CD4-positive, alpha-beta T cell (primary cell): ENCODE measurements around the gene OR2B6. TPM values are rescaled to one million over a fixed set of nuclear protein-coding genes. Genes with fewer than 3 reads are reported as not detected.

Source experiments
- ATAC-seq: fragments of 200-7000 bp; cut with Tn5 transposase; one replicate; pipeline ENCODE4 v1.10.0; 2022; ENCODE audit warnings: mild to moderate bottlenecking; ENCODE audit not compliant: poor library complexity
- CTCF ChIA-PET: fragments of 350-600 bp; sonication (Branson Sonifier 250); formaldehyde crosslinking; loops from one replicate; lab custom pipeline; 2021; ENCODE audit warnings: antibody characterized with exemption, inconsistent platforms; lab: Charles Lee
- POLR2A ChIA-PET: fragments of 350-600 bp; sonication (Branson Sonifier 250); formaldehyde crosslinking; loops from one replicate; lab custom pipeline; 2021; ENCODE audit warnings: antibody characterized with exemption, inconsistent platforms; lab: Charles Lee
- DNase-seq, 14 experiments: peaks; one replicate each; pipeline ENCODE4 v3.0.0-alpha.2; 2013 to 2020; ENCODE audit warnings: mixed read lengths in 2 of 14
- H3K27ac ChIP-seq, 2 donors: one replicate each; pipeline versions ENCODE4 v1.5.1 to v1.7.0; 2013; ENCODE audit warnings: low read length in 2 of 2, low read depth in 1 of 2, mild to moderate bottlenecking in 1 of 2
- H3K27me3 ChIP-seq, 2 experiments: 1 replicate in 1 of 2; 2 replicates in 1 of 2; pipeline versions ENCODE4 v1.6.1 to v1.7.0; 2013; ENCODE audit warnings: low read length in 2 of 2, control low read depth in 1 of 2, mild to moderate bottlenecking in 1 of 2, moderate library complexity in 1 of 2; ENCODE audit not compliant: insufficient read depth in 2 of 2, control insufficient read depth in 1 of 2
- H3K36me3 ChIP-seq: one replicate; pipeline ENCODE4 v1.6.1; 2013; ENCODE audit warnings: low read length, control low read depth; ENCODE audit not compliant: insufficient read depth
- H3K4me1 ChIP-seq: one replicate; pipeline ENCODE4 v1.6.1; 2013; ENCODE audit warnings: low read length, control low read depth; ENCODE audit not compliant: insufficient read depth
- H3K4me3 ChIP-seq: one replicate; pipeline ENCODE4 v1.5.1; 2013; ENCODE audit warnings: mild to moderate bottlenecking, low read length, moderate library complexity
- H3K9me3 ChIP-seq, 2 experiments: 1 replicate in 1 of 2; 2 replicates in 1 of 2; pipeline versions ENCODE4 v1.6.1 to v1.7.0; 2013; ENCODE audit warnings: low read length in 2 of 2, mild to moderate bottlenecking in 2 of 2, control low read depth in 1 of 2, moderate library complexity in 1 of 2; ENCODE audit not compliant: control insufficient read depth in 1 of 2, insufficient read depth in 1 of 2
- H3K27ac Mint-ChIP-seq: one replicate; pipeline ENCODE4 v1.8.0; 2020; ENCODE audit warnings: mixed read lengths
- H3K27me3 Mint-ChIP-seq: one replicate; pipeline ENCODE4 v1.8.0; 2021; ENCODE audit warnings: mixed read lengths
- H3K36me3 Mint-ChIP-seq: one replicate; pipeline ENCODE4 v1.8.0; 2021; ENCODE audit warnings: low read depth, mixed read lengths
- H3K4me1 Mint-ChIP-seq: one replicate; pipeline ENCODE4 v1.8.0; 2021; ENCODE audit warnings: low read depth, mixed read lengths
- H3K4me3 Mint-ChIP-seq: one replicate; pipeline ENCODE4 v1.8.0; 2020; ENCODE audit warnings: mild to moderate bottlenecking, mixed read lengths
- H3K9me3 Mint-ChIP-seq: one replicate; pipeline ENCODE4 v1.8.0; 2020; ENCODE audit warnings: mixed read lengths
- intact Hi-C, 2 experiments: fragments of 100-400 bp; cut with DNase I in 1 of 2; cut with micrococcal nuclease in 1 of 2; formaldehyde crosslinking; loops; one replicate each; pipeline versions ENCODE4 v1.15.1 to v1.9.0; 2023 to 2025; cut with DNase I, micrococcal nuclease
- total RNA-seq, 174 experiments: library from RNA in 2 of 174; stranded (reverse) in 2 of 174; gene quantifications; one replicate each; pipeline ENCODE4 v1.2.3 and lab custom pipeline; 2021 to 2026
- TF ChIP-seq, protein P1 (sequence below): fragments of 200-600 bp; IDR thresholded peaks from one replicate; pipeline ENCODE4 v1.8.0; 2022; ENCODE audit warnings: antibody characterized with exemption, mild to moderate bottlenecking

Gene OR2B6
- total RNA-seq, 2 experiments from 2014 or later, result not detected

DNA sequence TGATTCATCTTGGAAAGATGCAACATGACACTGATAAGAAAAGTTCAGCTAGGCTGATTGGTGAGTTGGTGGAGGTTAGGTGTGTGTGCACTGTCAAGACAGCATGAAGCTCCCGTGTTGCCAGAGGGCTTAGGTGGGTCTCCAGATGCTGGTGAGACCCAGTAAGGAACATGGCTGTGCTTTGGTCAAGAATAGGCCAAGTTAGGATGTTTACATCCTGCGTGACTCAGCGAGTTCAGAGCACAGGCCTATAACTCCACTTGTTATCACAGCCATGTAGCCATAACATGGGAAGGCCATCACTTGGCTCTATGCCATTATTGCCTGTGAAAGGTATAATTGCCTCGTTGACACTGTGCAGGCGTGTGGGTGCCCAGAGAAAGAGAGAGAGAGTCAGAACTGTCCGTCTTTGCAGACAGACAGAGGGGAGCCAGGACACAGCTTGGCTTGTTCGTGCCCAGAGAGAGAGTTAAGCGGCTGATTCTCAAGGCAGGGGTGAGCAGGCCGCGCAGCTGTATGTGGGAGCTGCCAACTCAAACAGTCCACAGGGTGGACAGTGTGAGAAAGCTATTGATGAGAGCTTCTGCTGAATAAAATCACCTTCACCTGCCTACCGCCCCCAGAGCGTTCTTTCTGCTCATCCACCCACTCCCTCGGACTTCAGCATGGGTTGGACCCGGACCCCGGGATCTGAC, 43.5 kb downstream of the OR2B6 start:
- TF ChIP-seq, protein P1, sequence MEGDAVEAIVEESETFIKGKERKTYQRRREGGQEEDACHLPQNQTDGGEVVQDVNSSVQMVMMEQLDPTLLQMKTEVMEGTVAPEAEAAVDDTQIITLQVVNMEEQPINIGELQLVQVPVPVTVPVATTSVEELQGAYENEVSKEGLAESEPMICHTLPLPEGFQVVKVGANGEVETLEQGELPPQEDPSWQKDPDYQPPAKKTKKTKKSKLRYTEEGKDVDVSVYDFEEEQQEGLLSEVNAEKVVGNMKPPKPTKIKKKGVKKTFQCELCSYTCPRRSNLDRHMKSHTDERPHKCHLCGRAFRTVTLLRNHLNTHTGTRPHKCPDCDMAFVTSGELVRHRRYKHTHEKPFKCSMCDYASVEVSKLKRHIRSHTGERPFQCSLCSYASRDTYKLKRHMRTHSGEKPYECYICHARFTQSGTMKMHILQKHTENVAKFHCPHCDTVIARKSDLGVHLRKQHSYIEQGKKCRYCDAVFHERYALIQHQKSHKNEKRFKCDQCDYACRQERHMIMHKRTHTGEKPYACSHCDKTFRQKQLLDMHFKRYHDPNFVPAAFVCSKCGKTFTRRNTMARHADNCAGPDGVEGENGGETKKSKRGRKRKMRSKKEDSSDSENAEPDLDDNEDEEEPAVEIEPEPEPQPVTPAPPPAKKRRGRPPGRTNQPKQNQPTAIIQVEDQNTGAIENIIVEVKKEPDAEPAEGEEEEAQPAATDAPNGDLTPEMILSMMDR, result no peak
- POLR2A ChIA-PET, result no interaction called here
- Mint-ChIP-seq H3K36me3 (no peaks in the 10 kb centered on the region), H3K4me3 (no peak overlapping the region), H3K27me3 (peaks cover 55% of the 10 kb centered on the region), H3K4me1 (no peaks in the 10 kb centered on the region), H3K9me3 (no peaks in the 10 kb centered on the region), H3K27ac (no peak overlapping the region)
- Histone ChIP-seq H3K36me3 (no peaks in the 10 kb centered on the region), H3K4me3 (no peak overlapping the region), H3K27me3 (peaks cover 0 to 9% of the 10 kb centered on the region in 2 experiments), H3K4me1 (no peaks in the 10 kb centered on the region), H3K9me3 (no peaks in the 10 kb centered on the region), H3K27ac (no peak overlapping the region)
- intact Hi-C loops, result no loop called here
- no peak for ATAC-seq
- CTCF ChIA-PET, result no interaction called here
- DNase-seq, result no peak

DNA sequence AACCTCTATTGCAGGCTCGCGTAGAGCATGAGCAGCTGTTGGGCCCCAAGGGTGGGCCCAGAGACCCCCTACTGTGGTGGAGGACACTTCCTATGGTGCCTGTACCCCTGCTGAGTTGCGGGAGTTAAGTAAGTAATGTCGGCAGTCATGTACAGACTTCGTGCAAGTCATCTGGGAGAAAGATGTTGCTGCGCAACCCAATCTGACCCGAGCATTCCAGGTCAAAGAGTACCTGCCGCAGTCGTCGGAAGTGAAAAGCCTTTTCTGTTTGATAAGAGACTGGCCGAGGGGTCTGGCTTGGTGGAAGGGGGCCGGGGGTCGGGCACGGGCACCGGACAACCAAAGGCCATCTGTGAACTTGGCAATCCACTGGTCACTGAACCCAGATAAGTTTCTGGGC, 44.3 kb downstream of the OR2B6 start:
- H3K27ac ChIP-seq, result no peak overlapping the region
- H3K36me3 ChIP-seq, result no peaks in the 10 kb centered on the region
- ChIA-PET POLR2A (no interaction called here), CTCF (no interaction called here)
- H3K27me3 Mint-ChIP-seq, result peaks cover 54% of the 10 kb centered on the region
- no peaks in the 10 kb centered on the region for H3K4me1 Mint-ChIP-seq
- ATAC-seq (no peak), DNase-seq (no peak)
- no peaks in the 10 kb centered on the region for H3K9me3 ChIP-seq
- no peak overlapping the region for H3K27ac Mint-ChIP-seq
- no peak overlapping the region for H3K4me3 Mint-ChIP-seq
- H3K4me1 ChIP-seq, result no peaks in the 10 kb centered on the region
- TF ChIP-seq, protein P1, result no peak
- H3K9me3 Mint-ChIP-seq, result no peaks in the 10 kb centered on the region
- no peaks in the 10 kb centered on the region for H3K36me3 Mint-ChIP-seq
- no peak overlapping the region for H3K4me3 ChIP-seq
- intact Hi-C loops, result no loop called here
- H3K27me3 ChIP-seq, result peaks cover 0 to 8% of the 10 kb centered on the region in 2 experiments

DNA sequence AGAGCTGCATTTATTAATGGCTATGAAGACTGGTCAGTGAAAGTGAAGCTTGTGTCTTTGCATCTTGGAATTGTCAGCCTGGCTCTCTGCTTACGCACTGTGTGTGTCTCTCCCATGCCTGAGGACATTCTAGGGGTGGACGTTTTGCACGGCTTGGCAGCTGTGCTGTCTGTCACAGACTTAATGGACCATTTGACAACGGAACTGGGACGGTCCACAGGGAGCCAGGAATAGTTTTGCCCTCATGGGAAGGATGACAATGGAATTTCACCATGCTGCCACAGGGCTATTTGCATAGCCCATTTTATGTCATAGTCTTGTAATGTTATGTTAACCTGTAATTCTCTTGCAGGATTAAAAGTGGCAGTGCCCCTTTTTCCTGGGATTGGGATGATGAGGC, 44.7 kb downstream of the OR2B6 start:
- POLR2A ChIA-PET, result no interaction called here
- no peaks in the 10 kb centered on the region for H3K36me3 Mint-ChIP-seq

More for the DNA sequence above, 44.7 kb downstream of the OR2B6 start:
- no peak overlapping the region for H3K4me3 Mint-ChIP-seq
- no peak for ATAC-seq
- CTCF ChIA-PET, result no interaction called here
- H3K27me3 Mint-ChIP-seq, result peaks cover 50% of the 10 kb centered on the region
- Histone ChIP-seq H3K9me3 (no peaks in the 10 kb centered on the region), H3K36me3 (no peaks in the 10 kb centered on the region), H3K27me3 (peaks cover 0 to 8% of the 10 kb centered on the region in 2 experiments), H3K4me1 (no peaks in the 10 kb centered on the region), H3K27ac (no peak overlapping the region), H3K4me3 (no peak overlapping the region)
- no peak for DNase-seq
- no peaks in the 10 kb centered on the region for H3K9me3 Mint-ChIP-seq
- no peaks in the 10 kb centered on the region for H3K4me1 Mint-ChIP-seq
- intact Hi-C loops, result no loop called here
- TF ChIP-seq, protein P1, result no peak
- no peak overlapping the region for H3K27ac Mint-ChIP-seq
